ENCODE data around the gene MED26. TPM values are rescaled to one million over a fixed set of nuclear protein-coding genes. Genes with fewer than 3 reads are reported as not detected.

Gene MED26
- total RNA-seq, 2 donors from 2014 or later: 10.8 to 11.8 TPM

- no peak overlapping the region for H3K27ac ChIP-seq (ENCODE audit: low read depth, low read length)
- no peaks in the 10 kb centered on the region for H3K4me1 ChIP-seq (ENCODE audit: control insufficient read depth, insufficient read depth, low read length)
- H3K36me3 Mint-ChIP-seq (ENCODE audit: low read depth): peaks cover 6% of the 10 kb centered on the region
- H3K9ac ChIP-seq (ENCODE audit: extremely low read depth, low read length, poor library complexity, severe bottlenecking): no peak overlapping the region
- peaks cover 24% of the 10 kb centered on the region for H3K36me3 ChIP-seq (ENCODE audit: control insufficient read depth, insufficient read depth, low read length)
- DNase-seq: no peak
- H3K9me3 ChIP-seq (ENCODE audit: control insufficient read depth, low read length): no peaks in the 10 kb centered on the region
- no peaks in the 10 kb centered on the region for H3K9me3 Mint-ChIP-seq
- H3K27ac Mint-ChIP-seq: peak overlapping the region; percentile 64
- TF ChIP-seq CTCF (conservative IDR thresholded peaks at IDR 0.05): no peak
- H3K27me3 ChIP-seq (ENCODE audit: control insufficient read depth, insufficient read depth, low read length, poor library complexity, severe bottlenecking): no peaks in the 10 kb centered on the region
- 91 to 94% methylated on average over 5 to 7 of the region's 7 CpGs for WGBS, 2 experiments (ENCODE audit: insufficient coverage in 1 of 2, insufficient read length in 1 of 2)
- no peak overlapping the region for H3K4me3 ChIP-seq (ENCODE audit: low read length)
- H3K4me1 Mint-ChIP-seq: peaks cover 39% of the 10 kb centered on the region
- no peak overlapping the region for H3K4me3 Mint-ChIP-seq
- no peaks in the 10 kb centered on the region for H3K27me3 Mint-ChIP-seq (ENCODE audit: insufficient read depth)
These were observed 6.7 kb downstream of the MED26 start for GRCh38 chr19:16621165-16621800.

DNA sequence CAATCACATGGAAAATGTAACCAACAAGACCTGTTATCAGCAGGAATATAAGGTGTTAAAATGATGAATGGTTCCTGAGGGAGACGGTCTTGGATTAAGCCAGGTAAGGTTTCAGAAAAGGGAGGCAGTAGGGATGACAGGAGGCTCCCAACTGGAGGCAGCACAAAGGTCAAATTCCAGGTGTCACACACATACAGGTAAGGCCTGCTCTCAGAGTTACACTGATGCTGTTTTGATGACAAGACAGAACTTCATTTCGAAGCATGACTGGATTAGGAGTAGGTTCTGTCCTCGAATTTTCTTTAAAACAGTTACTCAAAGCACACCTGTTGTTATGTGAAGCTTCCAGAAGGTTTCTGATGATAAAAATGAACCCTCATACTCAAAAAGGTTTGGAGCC lies 7.4 kb downstream of the MED26 start:
- WGBS, 2 experiments (ENCODE audit: insufficient coverage in 1 of 2, insufficient read length in 1 of 2): 86 to 95% methylated on average over 1 to 3 of the region's 3 CpGs
- no peak for TF ChIP-seq CTCF (conservative IDR thresholded peaks at IDR 0.05)

GRCh38 chr19:16620018-16620417 lies 8.0 kb downstream of the MED26 start:
- Mint-ChIP-seq H3K4me3 (no peak overlapping the region), H3K36me3 (ENCODE audit: low read depth) (peaks cover 6% of the 10 kb centered on the region), H3K4me1 (peaks cover 31% of the 10 kb centered on the region), H3K27me3 (ENCODE audit: insufficient read depth) (no peaks in the 10 kb centered on the region), H3K9me3 (no peaks in the 10 kb centered on the region), H3K27ac (no peak overlapping the region)
- Histone ChIP-seq H3K36me3 (ENCODE audit: control insufficient read depth, insufficient read depth, low read length) (peaks cover 16% of the 10 kb centered on the region), H3K9ac (ENCODE audit: extremely low read depth, low read length, poor library complexity, severe bottlenecking) (no peak overlapping the region), H3K4me1 (ENCODE audit: control insufficient read depth, insufficient read depth, low read length) (no peaks in the 10 kb centered on the region), H3K9me3 (ENCODE audit: control insufficient read depth, low read length) (no peaks in the 10 kb centered on the region), H3K27ac (ENCODE audit: low read depth, low read length) (no peak overlapping the region), H3K4me3 (ENCODE audit: low read length) (no peak overlapping the region), H3K27me3 (ENCODE audit: control insufficient read depth, insufficient read depth, low read length, poor library complexity, severe bottlenecking) (no peaks in the 10 kb centered on the region)
- 95 to 100% methylated on average over 1 to 5 of the region's 5 CpGs for WGBS, 2 experiments (ENCODE audit: insufficient coverage in 1 of 2, insufficient read length in 1 of 2)
- no peak for TF ChIP-seq CTCF (conservative IDR thresholded peaks at IDR 0.05)
- DNase-seq: no peak

More for the DNA sequence above, 7.4 kb downstream of the MED26 start:
- Histone ChIP-seq H3K9me3 (ENCODE audit: control insufficient read depth, low read length) (no peaks in the 10 kb centered on the region), H3K27ac (ENCODE audit: low read depth, low read length) (no peak overlapping the region), H3K9ac (ENCODE audit: extremely low read depth, low read length, poor library complexity, severe bottlenecking) (no peak overlapping the region), H3K4me3 (ENCODE audit: low read length) (no peak overlapping the region), H3K36me3 (ENCODE audit: control insufficient read depth, insufficient read depth, low read length) (peaks cover 21% of the 10 kb centered on the region), H3K4me1 (ENCODE audit: control insufficient read depth, insufficient read depth, low read length) (no peaks in the 10 kb centered on the region), H3K27me3 (ENCODE audit: control insufficient read depth, insufficient read depth, low read length, poor library complexity, severe bottlenecking) (no peaks in the 10 kb centered on the region)
- H3K4me3 Mint-ChIP-seq: no peak overlapping the region
- H3K27ac Mint-ChIP-seq: peak overlapping the region; percentile 64
- H3K36me3 Mint-ChIP-seq (ENCODE audit: low read depth): peaks cover 6% of the 10 kb centered on the region
- H3K27me3 Mint-ChIP-seq (ENCODE audit: insufficient read depth): no peaks in the 10 kb centered on the region
- DNase-seq: no peak
- peaks cover 35% of the 10 kb centered on the region for H3K4me1 Mint-ChIP-seq
- no peaks in the 10 kb centered on the region for H3K9me3 Mint-ChIP-seq

All from endodermal cell (in vitro differentiated cells).